Choroid plexus epithelial cell (primary cell): ENCODE measurements around the gene DIO3.

ENCODE experiments used
- DNase-seq: peaks from one replicate; pipeline ENCODE4 v3.0.0-alpha.2; 2010; ENCODE audit warnings: low read depth
- H3K4me3 ChIP-seq: 2 replicates; pipeline ENCODE4 v1.5.1; 2011; ENCODE audit warnings: low read depth, mild to moderate bottlenecking, control low read depth, low read length, moderate library complexity
- TF ChIP-seq, protein P1 (sequence below): conservative IDR thresholded peaks from 2 replicates; pipeline ENCODE4 v1.5.1; 2011; ENCODE audit warnings: low read depth, mild to moderate bottlenecking, control low read depth, inconsistent platforms, low read length, moderate library complexity

Gene DIO3

DNA sequence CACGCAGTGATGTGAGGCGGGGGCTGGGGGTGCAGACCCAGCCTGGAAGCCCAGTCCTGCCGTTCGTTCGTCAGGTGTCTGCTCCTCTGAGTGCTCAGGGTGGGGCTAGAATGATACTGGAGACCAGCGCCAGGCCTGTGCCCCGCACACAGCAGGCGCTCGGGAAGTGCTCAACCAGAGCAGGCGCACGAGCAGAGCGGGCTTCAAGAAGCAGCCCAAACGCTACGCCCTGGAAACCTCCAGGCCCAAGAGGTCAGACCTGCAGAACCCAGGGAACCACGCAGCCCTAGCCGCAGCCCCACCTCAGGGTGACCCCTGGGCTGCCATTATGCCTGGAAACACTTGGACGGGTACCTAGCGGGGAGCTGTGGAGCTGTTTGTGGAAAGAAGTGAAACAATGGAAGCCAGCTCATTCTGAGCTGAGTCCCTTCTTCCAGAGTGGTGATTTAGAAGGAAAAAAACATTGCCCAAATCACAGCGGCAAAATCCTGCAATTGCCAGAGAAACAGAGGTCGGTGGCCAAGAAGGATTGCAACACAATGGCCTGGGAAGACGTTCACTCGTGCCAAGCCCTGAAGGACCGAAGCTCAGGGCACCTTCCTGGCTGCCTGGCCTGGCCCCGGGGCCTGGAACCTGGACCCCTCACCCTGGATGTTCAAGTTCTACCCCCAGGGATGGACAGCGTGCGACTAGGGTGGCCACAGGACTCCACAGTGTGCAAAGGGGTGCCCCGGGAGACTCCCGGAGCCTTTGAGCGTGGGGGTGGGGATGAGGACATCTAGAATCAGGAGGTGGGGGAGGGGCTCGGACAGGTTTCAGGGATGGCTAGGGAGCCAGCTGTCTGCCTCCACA is 40.4 kb upstream of the DIO3 start:
- TF ChIP-seq, protein P1, sequence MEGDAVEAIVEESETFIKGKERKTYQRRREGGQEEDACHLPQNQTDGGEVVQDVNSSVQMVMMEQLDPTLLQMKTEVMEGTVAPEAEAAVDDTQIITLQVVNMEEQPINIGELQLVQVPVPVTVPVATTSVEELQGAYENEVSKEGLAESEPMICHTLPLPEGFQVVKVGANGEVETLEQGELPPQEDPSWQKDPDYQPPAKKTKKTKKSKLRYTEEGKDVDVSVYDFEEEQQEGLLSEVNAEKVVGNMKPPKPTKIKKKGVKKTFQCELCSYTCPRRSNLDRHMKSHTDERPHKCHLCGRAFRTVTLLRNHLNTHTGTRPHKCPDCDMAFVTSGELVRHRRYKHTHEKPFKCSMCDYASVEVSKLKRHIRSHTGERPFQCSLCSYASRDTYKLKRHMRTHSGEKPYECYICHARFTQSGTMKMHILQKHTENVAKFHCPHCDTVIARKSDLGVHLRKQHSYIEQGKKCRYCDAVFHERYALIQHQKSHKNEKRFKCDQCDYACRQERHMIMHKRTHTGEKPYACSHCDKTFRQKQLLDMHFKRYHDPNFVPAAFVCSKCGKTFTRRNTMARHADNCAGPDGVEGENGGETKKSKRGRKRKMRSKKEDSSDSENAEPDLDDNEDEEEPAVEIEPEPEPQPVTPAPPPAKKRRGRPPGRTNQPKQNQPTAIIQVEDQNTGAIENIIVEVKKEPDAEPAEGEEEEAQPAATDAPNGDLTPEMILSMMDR: no peak
- H3K4me3 ChIP-seq: no peak overlapping the region
- DNase-seq: no peak

DNA sequence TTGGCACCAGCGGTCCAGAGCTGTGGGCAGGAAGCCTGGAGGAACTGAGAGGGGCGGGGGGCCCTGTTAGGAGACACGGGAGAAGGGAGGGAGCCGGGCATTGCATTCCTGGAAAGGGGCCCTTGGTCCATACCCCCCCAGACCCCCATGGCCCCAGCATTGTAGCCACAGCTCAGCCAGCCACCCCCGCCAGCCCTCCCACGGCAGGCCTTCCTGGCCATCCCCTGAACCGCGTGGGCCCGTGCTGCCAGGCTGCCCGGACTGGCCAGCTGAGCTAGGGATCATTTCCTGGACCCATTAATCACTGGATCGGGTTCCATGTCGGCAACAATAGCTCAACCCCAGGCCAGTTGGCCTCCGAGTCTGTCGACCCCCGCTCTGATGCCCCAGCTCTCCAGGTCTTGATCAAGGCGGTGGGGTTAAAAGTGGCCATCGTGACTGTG is 39.8 kb upstream of the DIO3 start:
- H3K4me3 ChIP-seq: no peak overlapping the region
- DNase-seq: no peak
- TF ChIP-seq, protein P1: no peak

DNA sequence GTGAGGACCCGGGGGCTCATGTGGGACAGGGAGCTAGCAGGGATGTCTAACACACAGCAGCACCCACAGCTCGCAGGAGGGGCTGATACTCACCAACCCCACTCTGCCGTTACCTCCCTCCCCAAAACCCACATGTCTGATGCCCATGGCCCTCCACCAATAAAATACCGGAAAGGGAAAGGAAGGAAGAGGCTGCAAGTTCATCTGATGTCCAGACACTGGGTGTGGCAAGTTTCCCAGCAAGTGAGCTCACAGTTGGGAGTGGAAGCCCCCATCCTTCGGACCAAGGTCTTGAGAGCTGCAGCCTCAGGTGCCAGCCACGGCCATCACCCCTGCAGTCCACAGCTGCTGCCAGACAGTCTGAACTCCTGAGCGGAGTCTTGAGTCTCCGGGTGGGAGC is 39.3 kb upstream of the DIO3 start:
- no peak for DNase-seq
- H3K4me3 ChIP-seq: no peak overlapping the region
- TF ChIP-seq, protein P1: no peak

DNA sequence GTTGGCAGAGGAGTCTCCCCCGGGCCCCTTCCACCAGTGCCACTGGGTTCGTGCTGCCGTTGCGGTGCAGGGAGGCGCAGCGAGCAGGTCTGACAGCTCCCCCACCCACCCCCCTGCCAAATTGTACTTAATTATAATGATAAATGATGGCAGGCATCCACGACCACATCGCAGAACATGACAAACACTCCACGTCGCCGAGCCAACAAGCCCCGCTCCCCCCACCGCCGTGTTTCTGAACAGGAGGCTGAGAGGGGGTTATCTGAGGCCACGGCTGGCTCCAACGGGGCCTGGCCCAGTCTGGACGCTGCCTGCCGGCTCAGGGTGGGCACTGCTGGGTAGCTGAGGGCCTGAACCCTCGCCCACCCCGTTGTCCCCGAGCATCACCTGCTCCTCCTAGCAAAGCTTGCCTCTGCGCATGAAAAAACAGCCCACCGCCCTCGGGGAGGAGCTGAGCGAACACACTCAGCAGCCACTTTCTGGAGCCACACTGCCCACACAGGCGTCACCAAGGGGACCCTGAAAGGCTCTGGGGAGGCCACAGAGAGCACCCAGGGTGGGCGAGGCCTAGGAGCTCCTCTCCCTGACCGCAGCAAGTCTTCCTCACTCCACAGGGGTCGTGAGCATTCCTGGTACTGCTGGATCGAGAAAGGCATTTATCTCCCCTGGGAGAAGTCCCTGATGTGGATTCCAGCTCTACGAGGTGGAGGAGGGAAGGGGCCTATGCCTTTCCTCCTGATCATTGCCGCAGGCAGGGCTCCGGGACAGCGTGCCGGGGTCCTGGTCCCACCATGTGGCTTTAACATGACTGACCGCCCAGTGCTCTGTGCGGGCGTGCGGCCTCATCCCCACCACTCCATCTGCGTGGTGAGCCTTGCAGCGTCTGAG is 35.4 kb upstream of the DIO3 start:
- DNase-seq: no peak
- TF ChIP-seq, protein P1: no peak

DNA sequence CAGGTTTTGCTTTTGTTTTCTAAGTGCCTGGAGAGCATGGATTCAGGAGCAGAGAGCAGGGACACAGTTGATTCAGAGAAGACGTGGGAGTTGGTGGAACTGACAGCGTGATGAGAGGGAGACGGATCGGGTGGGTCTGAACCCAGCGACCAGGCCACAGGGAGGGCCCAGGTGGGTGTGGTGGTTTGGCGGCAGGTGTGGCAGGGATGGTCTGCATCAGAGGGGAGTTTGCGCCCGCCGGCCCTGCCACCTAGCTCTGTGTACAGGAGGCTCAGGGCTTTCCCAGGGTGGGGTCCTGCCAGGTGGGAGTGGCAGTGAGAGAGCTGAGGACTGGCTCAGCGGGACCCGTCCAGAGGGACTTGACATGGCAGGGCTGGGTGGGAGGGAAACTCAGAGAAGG is 33.3 kb upstream of the DIO3 start:
- H3K4me3 ChIP-seq: no peak overlapping the region
- no peak for DNase-seq
- TF ChIP-seq, protein P1: no peak

More for the DNA sequence above, 35.4 kb upstream of the DIO3 start:
- no peak overlapping the region for H3K4me3 ChIP-seq

DNA sequence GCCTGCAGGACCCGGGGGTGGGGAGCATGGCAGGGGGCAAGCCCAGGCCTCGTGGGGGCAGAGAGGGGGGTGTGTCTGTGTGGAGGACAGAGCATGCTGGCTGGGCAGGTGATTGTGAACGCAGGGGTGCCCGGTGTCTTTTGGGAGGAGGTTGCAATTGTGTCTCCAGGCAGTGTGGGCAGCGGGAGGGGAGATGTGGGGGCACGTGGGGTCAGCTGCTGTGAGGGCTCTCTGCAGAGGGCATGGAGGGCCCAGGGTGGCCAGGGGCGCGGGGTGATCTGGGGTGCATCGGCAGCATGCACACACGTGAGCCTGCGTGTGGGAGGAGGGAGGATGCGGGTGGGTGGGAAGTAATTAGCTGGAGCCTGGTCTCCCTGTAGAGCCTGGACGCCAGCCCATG is 32.2 kb upstream of the DIO3 start:
- DNase-seq: no peak
- TF ChIP-seq, protein P1: no peak
- H3K4me3 ChIP-seq: no peak overlapping the region
